Fibroblast of lung (primary cell): ENCODE measurements around the gene ACSS1. TPM values are rescaled to one million over a fixed set of nuclear protein-coding genes. Genes with fewer than 3 reads are reported as not detected.
A peak's percentile ranks its signal among the peaks of the same experiment; 100 is the strongest.

Source experiments
- DNase-seq, 2 donors: peaks; one replicate each; pipeline versions ENCODE4 v3.0.0 to v3.0.0-alpha.2; 2010; ENCODE audit warnings: low read depth in 2 of 2
- H2AFZ ChIP-seq: 2 replicates; pipeline ENCODE4 v1.5.1; 2012; ENCODE audit warnings: low read length, control low read depth, inconsistent platforms
- H3K27ac ChIP-seq: 2 replicates; pipeline ENCODE4 v1.5.1; 2011; ENCODE audit warnings: low read length, control low read depth; ENCODE audit not compliant: insufficient read depth
- H3K27me3 ChIP-seq: 2 replicates; pipeline ENCODE4 v1.5.1; 2011; ENCODE audit warnings: mild to moderate bottlenecking, low read length; ENCODE audit not compliant: control insufficient read depth, insufficient read depth
- H3K36me3 ChIP-seq: 2 replicates; pipeline ENCODE4 v1.5.1; 2011; ENCODE audit warnings: low read length; ENCODE audit not compliant: control insufficient read depth, insufficient read depth
- H3K4me1 ChIP-seq: 2 replicates; pipeline ENCODE4 v1.5.1; 2011; ENCODE audit warnings: low read length; ENCODE audit not compliant: control insufficient read depth, insufficient read depth; ENCODE audit errors: extremely low read depth
- H3K4me2 ChIP-seq: 2 replicates; pipeline ENCODE4 v1.5.1; 2011; ENCODE audit warnings: low read length, control low read depth; ENCODE audit not compliant: insufficient read depth; ENCODE audit errors: extremely low read depth
- H3K4me3 ChIP-seq, 4 experiments: fragments of 200-600 bp in 1 of 4; sonication (generic) in 1 of 4; replicated peaks in 1 of 4; 2 replicates each; pipeline ENCODE4 v1.5.1; 2011 to 2016; ENCODE audit warnings: low read length in 4 of 4, low read depth in 3 of 4, mild to moderate bottlenecking in 3 of 4, control low read depth in 2 of 4, inconsistent platforms in 1 of 4, mixed read lengths in 1 of 4; ENCODE audit not compliant: insufficient read depth in 1 of 4; ENCODE audit errors: control extremely low read depth in 1 of 4
- H3K79me2 ChIP-seq: 2 replicates; pipeline ENCODE4 v1.5.1; 2012; ENCODE audit warnings: mild to moderate bottlenecking, low read length, inconsistent platforms; ENCODE audit not compliant: control insufficient read depth, insufficient read depth
- H3K9ac ChIP-seq: 2 replicates; pipeline ENCODE4 v1.5.1; 2011; ENCODE audit warnings: mild to moderate bottlenecking, low read length, control low read depth; ENCODE audit not compliant: insufficient read depth
- H3K9me3 ChIP-seq: 2 replicates; pipeline ENCODE4 v1.5.1; 2012; ENCODE audit warnings: low read depth, low read length; ENCODE audit not compliant: control insufficient read depth, insufficient read depth
- H4K20me1 ChIP-seq: 2 replicates; pipeline ENCODE4 v1.5.1; 2011; ENCODE audit warnings: low read length; ENCODE audit not compliant: control insufficient read depth, insufficient read depth; ENCODE audit errors: extremely low read depth
- EZH2 ChIP-seq: IDR thresholded peaks from 2 replicates; pipeline ENCODE4 v1.5.1; 2012; ENCODE audit warnings: low read length, control low read depth, mild to moderate bottlenecking; ENCODE audit errors: missing control alignments
- polyA plus RNA-seq, 2 donors: library from polyadenylated mRNA; depleted of rRNA in 1 of 2; stranded (reverse) in 1 of 2; unstranded in 1 of 2; fragments of >200 nt; gene quantifications; 2 replicates each; pipeline ENCODE4 v1.2.1, GENCODE V29; 2011 to 2012; ENCODE audit warnings: missing spikeins in 1 of 2
- total RNA-seq: library from RNA; depleted of rRNA; stranded (reverse); fragments of >200 nt; gene quantifications from 2 replicates; pipeline ENCODE4 v1.2.1, GENCODE V29; 2014
- TF ChIP-seq, protein P1 (sequence below), 2 donors: IDR thresholded peaks in 1 of 2; conservative IDR thresholded peaks in 1 of 2; 1 replicate in 1 of 2; 2 replicates in 1 of 2; pipeline ENCODE4 v1.5.1; 2011 to 2012; ENCODE audit warnings: low read length in 2 of 2, control low read depth in 1 of 2, inconsistent platforms in 1 of 2, low read depth in 1 of 2, mild to moderate bottlenecking in 1 of 2

ACSS1 gene
- total and polyA plus RNA-seq, 2 donors (not counting 1 experiment from before 2014, with no cell fraction given), result 1.3 to 3.4 TPM

DNA sequence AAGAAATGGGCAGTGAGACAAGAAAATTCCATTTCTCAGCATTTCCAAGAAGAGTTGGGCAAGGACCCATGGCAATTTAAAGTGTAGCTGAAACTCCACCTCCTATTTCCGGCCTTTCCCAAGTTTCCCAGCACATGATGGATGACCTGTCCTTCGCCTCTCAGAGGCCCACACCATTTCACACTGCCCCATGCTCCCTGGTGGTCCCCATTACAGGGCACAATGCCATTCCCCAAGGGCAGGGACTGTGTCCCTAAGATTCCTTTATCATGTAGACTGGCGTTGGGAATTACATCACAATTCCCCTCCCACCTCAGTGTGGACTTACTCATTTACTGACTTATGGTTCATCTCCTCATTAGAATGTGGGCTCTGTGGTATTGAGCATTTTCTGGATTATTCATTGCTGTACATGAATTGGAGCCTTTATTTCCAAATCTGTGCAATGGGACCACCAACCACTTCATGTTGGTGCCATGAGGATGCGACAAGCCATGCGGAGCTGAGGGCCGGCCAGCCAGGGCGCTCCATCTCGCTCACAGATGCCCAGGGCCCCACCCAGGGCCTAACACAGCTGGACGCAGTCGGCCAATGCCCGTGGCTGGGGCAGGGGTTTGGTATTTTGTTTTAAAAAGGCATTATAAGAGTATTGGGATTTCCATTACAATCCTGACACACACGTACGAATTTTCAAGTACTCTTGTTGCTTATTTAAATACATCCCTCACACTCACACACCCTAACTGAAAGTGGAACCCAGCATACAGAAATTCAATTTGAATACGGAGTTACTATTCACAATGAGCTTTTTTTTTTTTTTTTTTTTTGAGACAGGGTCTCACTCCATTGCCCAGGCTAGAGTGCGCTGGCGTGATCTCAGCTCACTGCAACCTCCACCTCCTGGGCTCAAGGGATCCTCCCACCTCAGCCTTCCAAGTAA, 5.4 kb downstream of the ACSS1 start:
- DNase-seq, result peak; percentile 28 to 45
- Histone ChIP-seq H3K4me3 (no peak overlapping the region), H3K9ac (no peak overlapping the region), H3K4me1 (peaks cover 6% of the 10 kb centered on the region), H3K79me2 (no peaks in the 10 kb centered on the region), H2AFZ (no peak overlapping the region), H4K20me1 (no peaks in the 10 kb centered on the region), H3K27ac (no peak overlapping the region), H3K4me2 (no peak overlapping the region), H3K36me3 (no peaks in the 10 kb centered on the region), H3K27me3 (peaks cover 22% of the 10 kb centered on the region), H3K9me3 (no peaks in the 10 kb centered on the region)
- TF ChIP-seq, protein P1, sequence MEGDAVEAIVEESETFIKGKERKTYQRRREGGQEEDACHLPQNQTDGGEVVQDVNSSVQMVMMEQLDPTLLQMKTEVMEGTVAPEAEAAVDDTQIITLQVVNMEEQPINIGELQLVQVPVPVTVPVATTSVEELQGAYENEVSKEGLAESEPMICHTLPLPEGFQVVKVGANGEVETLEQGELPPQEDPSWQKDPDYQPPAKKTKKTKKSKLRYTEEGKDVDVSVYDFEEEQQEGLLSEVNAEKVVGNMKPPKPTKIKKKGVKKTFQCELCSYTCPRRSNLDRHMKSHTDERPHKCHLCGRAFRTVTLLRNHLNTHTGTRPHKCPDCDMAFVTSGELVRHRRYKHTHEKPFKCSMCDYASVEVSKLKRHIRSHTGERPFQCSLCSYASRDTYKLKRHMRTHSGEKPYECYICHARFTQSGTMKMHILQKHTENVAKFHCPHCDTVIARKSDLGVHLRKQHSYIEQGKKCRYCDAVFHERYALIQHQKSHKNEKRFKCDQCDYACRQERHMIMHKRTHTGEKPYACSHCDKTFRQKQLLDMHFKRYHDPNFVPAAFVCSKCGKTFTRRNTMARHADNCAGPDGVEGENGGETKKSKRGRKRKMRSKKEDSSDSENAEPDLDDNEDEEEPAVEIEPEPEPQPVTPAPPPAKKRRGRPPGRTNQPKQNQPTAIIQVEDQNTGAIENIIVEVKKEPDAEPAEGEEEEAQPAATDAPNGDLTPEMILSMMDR (conservative IDR thresholded peaks at IDR 0.05 in 1 of 2, IDR thresholded peaks at IDR 0.05 in 1 of 2; ENCODE audit: low read depth in 1 of 2, low read length in 2 of 2), result no peak
- no peak for TF ChIP-seq EZH2

DNA sequence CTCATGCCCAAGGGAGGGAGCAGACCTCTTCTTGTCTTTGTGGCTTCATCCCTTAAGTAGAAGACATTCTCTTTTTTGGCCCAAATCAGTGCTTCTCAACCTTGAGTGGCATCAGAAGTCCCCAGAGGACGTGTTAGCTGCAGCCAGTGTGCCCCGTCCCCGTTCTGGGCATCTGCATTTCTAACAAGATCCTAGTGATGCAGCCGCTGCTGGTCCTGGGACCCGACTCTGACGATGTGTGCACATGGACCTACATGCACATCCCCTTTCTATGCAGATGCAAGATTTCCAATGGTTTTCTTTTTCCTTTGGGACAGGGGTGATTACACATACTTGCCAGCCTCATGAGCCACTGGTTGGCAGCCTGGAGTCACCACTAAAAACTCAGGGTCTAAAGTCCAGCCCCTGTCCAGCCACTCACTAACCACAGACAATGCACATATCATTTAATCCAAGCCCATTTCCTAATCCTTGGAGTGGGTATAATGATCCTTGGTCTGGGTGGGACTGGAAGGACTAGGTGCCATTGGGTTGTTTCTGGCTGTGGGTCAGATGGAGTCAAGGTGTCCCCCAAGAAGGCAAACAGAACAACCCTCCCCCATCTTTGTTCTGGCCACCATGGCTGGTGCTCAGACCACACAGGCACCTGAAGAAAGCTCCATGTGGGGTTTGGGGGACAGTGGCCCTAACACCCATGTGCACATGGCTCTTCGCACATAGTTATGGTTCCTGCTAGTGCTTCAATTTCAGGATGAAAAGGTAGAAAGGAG, 6.4 kb downstream of the ACSS1 start:
- Histone ChIP-seq H3K4me2 (no peak overlapping the region), H3K4me3 (no peak overlapping the region), H3K9me3 (no peaks in the 10 kb centered on the region), H3K4me1 (peaks cover 6% of the 10 kb centered on the region), H3K36me3 (no peaks in the 10 kb centered on the region), H3K79me2 (no peaks in the 10 kb centered on the region), H4K20me1 (no peaks in the 10 kb centered on the region), H3K27ac (no peak overlapping the region), H3K27me3 (peaks cover 22% of the 10 kb centered on the region), H2AFZ (no peak overlapping the region), H3K9ac (no peak overlapping the region)
- DNase-seq, result no peak
- TF ChIP-seq, protein P1 (conservative IDR thresholded peaks at IDR 0.05 in 1 of 2, IDR thresholded peaks at IDR 0.05 in 1 of 2; ENCODE audit: low read depth in 1 of 2, low read length in 2 of 2), result no peak
- TF ChIP-seq EZH2, result no peak
